HFFc6 (cell line): Measurements from ENCODE around the gene GPR173. TPM values are rescaled to one million over a fixed set of nuclear protein-coding genes. Genes with fewer than 3 reads are reported as not detected.

Experiments
- DNase-seq: peaks from one replicate; pipeline ENCODE4 v3.0.0-alpha.2; 2018
- H3K27ac Mint-ChIP-seq: 2 replicates; pipeline ENCODE4 v1.8.0; 2020; ENCODE audit warnings: mild to moderate bottlenecking, mixed read lengths
- H3K27me3 Mint-ChIP-seq: 2 replicates; pipeline ENCODE4 v1.8.0; 2021; ENCODE audit warnings: mild to moderate bottlenecking, moderate library complexity, mixed read lengths; ENCODE audit not compliant: insufficient read depth
- H3K36me3 Mint-ChIP-seq: 2 replicates; pipeline ENCODE4 v1.8.0; 2021; ENCODE audit warnings: low read depth, mixed read lengths
- H3K4me1 Mint-ChIP-seq: 2 replicates; pipeline ENCODE4 v1.8.0; 2020; ENCODE audit warnings: low read depth, mixed read lengths
- H3K4me3 Mint-ChIP-seq: 2 replicates; pipeline ENCODE4 v1.8.0; 2020; ENCODE audit warnings: mild to moderate bottlenecking, moderate library complexity, mixed read lengths
- H3K9me3 Mint-ChIP-seq: 2 replicates; pipeline ENCODE4 v1.8.0; 2020; ENCODE audit warnings: mild to moderate bottlenecking, mixed read lengths
- total RNA-seq, 6 experiments: library from RNA; stranded (reverse); fragmentation: NEBNext Ultra II Directional; extraction: Animal tissue kit (Norgen Biotek cat#: 25700); gene quantifications; 2 replicates in 1 of 6; 3 replicates in 5 of 6; pipeline ENCODE4 v1.2.3, GENCODE V29; 2021
- TF ChIP-seq, protein P1 (sequence below): fragments of 200-600 bp; sonication (generic); IDR thresholded peaks from 2 replicates; pipeline ENCODE4 v1.5.0; 2021; ENCODE audit warnings: antibody characterized with exemption, mild to moderate bottlenecking

Gene GPR173
- total RNA-seq, 6 experiments from 2014 or later, result 2.1 to 3.1 (median 2.8) TPM

GRCh38 chrX:53004811-53005210, 43.8 kb upstream of the GPR173 start:
- TF ChIP-seq, protein P1, sequence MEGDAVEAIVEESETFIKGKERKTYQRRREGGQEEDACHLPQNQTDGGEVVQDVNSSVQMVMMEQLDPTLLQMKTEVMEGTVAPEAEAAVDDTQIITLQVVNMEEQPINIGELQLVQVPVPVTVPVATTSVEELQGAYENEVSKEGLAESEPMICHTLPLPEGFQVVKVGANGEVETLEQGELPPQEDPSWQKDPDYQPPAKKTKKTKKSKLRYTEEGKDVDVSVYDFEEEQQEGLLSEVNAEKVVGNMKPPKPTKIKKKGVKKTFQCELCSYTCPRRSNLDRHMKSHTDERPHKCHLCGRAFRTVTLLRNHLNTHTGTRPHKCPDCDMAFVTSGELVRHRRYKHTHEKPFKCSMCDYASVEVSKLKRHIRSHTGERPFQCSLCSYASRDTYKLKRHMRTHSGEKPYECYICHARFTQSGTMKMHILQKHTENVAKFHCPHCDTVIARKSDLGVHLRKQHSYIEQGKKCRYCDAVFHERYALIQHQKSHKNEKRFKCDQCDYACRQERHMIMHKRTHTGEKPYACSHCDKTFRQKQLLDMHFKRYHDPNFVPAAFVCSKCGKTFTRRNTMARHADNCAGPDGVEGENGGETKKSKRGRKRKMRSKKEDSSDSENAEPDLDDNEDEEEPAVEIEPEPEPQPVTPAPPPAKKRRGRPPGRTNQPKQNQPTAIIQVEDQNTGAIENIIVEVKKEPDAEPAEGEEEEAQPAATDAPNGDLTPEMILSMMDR, result no peak
- Mint-ChIP-seq H3K27ac (no peak overlapping the region), H3K36me3 (no peaks in the 10 kb centered on the region), H3K4me1 (no peaks in the 10 kb centered on the region), H3K27me3 (peaks cover 21% of the 10 kb centered on the region), H3K9me3 (peaks cover 4% of the 10 kb centered on the region; the same call in 1 of the 2 replicates), H3K4me3 (no peak overlapping the region)
- DNase-seq, result no peak

GRCh38 chrX:53005327-53005726, 43.3 kb upstream of the GPR173 start:
- no peak for DNase-seq

GRCh38 chrX:53009032-53009431, 39.6 kb upstream of the GPR173 start:
- H3K27me3 Mint-ChIP-seq, result peaks cover 12% of the 10 kb centered on the region
- TF ChIP-seq, protein P1, result no peak
- no peaks in the 10 kb centered on the region for H3K4me1 Mint-ChIP-seq

More at GRCh38 chrX:53005327-53005726, 43.3 kb upstream of the GPR173 start:
- Mint-ChIP-seq H3K27me3 (peaks cover 21% of the 10 kb centered on the region), H3K36me3 (no peaks in the 10 kb centered on the region), H3K4me3 (no peak overlapping the region), H3K9me3 (peaks cover 4% of the 10 kb centered on the region; the same call in 1 of the 2 replicates), H3K27ac (no peak overlapping the region), H3K4me1 (no peaks in the 10 kb centered on the region)
- TF ChIP-seq, protein P1, result no peak

DNA sequence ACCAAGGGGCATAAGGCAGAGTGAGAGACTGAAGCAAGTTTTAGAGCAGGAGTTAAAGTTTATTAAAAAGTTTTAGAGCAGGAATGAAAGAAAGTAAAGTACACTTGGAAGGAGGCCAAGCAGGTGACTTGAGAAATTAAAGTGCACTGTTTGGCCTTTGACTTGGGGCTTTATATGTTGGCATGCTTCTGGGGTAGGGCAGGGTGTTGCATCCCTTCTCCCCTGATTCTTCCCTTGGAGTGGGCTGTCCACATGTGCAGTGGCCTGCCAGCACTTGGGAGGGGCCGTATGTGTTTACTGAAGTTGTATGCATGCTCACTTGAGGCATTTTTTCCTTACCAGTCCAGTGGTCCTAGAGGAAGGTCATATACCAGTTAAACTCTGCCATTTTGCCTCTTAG, 35.3 kb upstream of the GPR173 start:
- Mint-ChIP-seq H3K36me3 (no peaks in the 10 kb centered on the region), H3K27ac (no peak overlapping the region), H3K4me1 (no peaks in the 10 kb centered on the region), H3K4me3 (no peak overlapping the region), H3K27me3 (no peaks in the 10 kb centered on the region; the same call in 1 of the 2 replicates), H3K9me3 (peaks cover 4% of the 10 kb centered on the region; the same call in 1 of the 2 replicates)
- DNase-seq, result no peak
- TF ChIP-seq, protein P1, result no peak

More at GRCh38 chrX:53009032-53009431, 39.6 kb upstream of the GPR173 start:
- H3K4me3 Mint-ChIP-seq, result no peak overlapping the region
- peaks cover 4% of the 10 kb centered on the region; the same call in 1 of the 2 replicates for H3K9me3 Mint-ChIP-seq
- DNase-seq, result no peak
- no peaks in the 10 kb centered on the region for H3K36me3 Mint-ChIP-seq
- no peak overlapping the region for H3K27ac Mint-ChIP-seq

GRCh38 chrX:53018627-53019026, 30.0 kb upstream of the GPR173 start:
- Mint-ChIP-seq H3K4me3 (no peak overlapping the region), H3K27ac (no peak overlapping the region), H3K9me3 (no peaks in the 10 kb centered on the region), H3K27me3 (peaks cover 8% of the 10 kb centered on the region), H3K4me1 (no peaks in the 10 kb centered on the region), H3K36me3 (no peaks in the 10 kb centered on the region)
- DNase-seq, result no peak
- TF ChIP-seq, protein P1, result 0 out of 2 replicates have a peak, but pooled peaks have one; percentile 11
